Measurements from ENCODE around the gene IL34. TPM values are rescaled to one million over a fixed set of nuclear protein-coding genes. Genes with fewer than 3 reads are reported as not detected.

Gene IL34
- total RNA-seq, 2 donors from 2014 or later, result 0.39 to 2.2 TPM

- H3K36me3 ChIP-seq, result no peaks in the 10 kb centered on the region
- peaks cover 0 to 12% of the 10 kb centered on the region in 2 donors for H3K4me1 ChIP-seq
- TF ChIP-seq, protein P1, sequence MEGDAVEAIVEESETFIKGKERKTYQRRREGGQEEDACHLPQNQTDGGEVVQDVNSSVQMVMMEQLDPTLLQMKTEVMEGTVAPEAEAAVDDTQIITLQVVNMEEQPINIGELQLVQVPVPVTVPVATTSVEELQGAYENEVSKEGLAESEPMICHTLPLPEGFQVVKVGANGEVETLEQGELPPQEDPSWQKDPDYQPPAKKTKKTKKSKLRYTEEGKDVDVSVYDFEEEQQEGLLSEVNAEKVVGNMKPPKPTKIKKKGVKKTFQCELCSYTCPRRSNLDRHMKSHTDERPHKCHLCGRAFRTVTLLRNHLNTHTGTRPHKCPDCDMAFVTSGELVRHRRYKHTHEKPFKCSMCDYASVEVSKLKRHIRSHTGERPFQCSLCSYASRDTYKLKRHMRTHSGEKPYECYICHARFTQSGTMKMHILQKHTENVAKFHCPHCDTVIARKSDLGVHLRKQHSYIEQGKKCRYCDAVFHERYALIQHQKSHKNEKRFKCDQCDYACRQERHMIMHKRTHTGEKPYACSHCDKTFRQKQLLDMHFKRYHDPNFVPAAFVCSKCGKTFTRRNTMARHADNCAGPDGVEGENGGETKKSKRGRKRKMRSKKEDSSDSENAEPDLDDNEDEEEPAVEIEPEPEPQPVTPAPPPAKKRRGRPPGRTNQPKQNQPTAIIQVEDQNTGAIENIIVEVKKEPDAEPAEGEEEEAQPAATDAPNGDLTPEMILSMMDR (IDR thresholded peaks at IDR 0.05), result no peak
- no peaks in the 10 kb centered on the region for H3K9me3 ChIP-seq
- no peak overlapping the region for H3K27ac ChIP-seq
- H3K4me3 ChIP-seq, result no peak overlapping the region
- H3K27me3 ChIP-seq, result no peaks in the 10 kb centered on the region
- DNase-seq (ENCODE audit: low spot score), result no peak
Measured at GRCh38 chr16:70648606-70649005, 2.2 kb downstream of the IL34 start.

DNA sequence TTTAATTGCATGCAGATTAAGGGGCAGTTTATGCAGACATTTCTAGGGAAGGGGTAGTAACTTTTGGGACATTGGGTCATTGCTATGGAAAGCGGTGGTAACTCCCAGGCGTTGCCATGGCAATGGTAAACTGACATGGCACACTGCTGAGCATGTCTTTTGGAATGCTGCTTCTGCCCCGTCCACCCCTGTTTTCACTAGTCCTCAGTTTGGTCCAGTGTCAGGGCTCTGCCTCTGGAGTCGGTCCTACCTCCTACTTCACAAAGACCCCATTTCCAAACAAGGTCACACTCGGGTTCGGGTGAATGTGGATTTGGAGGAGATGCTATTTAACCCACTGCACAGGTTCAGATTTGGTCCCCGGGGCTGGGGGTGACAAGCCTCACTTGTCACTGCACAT, 2.9 kb downstream of the IL34 start:
- TF ChIP-seq, protein P1 (IDR thresholded peaks at IDR 0.05), result no peak
- DNase-seq (ENCODE audit: low spot score), result no peak
- Histone ChIP-seq H3K27ac (no peak overlapping the region), H3K9me3 (no peaks in the 10 kb centered on the region), H3K27me3 (no peaks in the 10 kb centered on the region), H3K36me3 (no peaks in the 10 kb centered on the region), H3K4me3 (no peak overlapping the region), H3K4me1 (peaks cover 0 to 19% of the 10 kb centered on the region in 2 donors)

- H3K4me1 ChIP-seq, result peaks cover 0 to 19% of the 10 kb centered on the region in 2 donors
- no peaks in the 10 kb centered on the region for H3K36me3 ChIP-seq
- no peak overlapping the region for H3K27ac ChIP-seq
- no peak overlapping the region for H3K4me3 ChIP-seq
- TF ChIP-seq, protein P1 (IDR thresholded peaks at IDR 0.05), result no peak
- no peak for DNase-seq (ENCODE audit: low spot score)
- H3K9me3 ChIP-seq, result no peaks in the 10 kb centered on the region
- H3K27me3 ChIP-seq, result no peaks in the 10 kb centered on the region
Measured at GRCh38 chr16:70650216-70650615, 3.9 kb downstream of the IL34 start.

GRCh38 chr16:70651524-70651923, 5.2 kb downstream of the IL34 start:
- H3K36me3 ChIP-seq, result no peaks in the 10 kb centered on the region
- TF ChIP-seq, protein P1 (IDR thresholded peaks at IDR 0.05), result no peak

GRCh38 chr16:70652322-70652721, 6.0 kb downstream of the IL34 start:
- H3K4me1 ChIP-seq, result peaks cover 0 to 10% of the 10 kb centered on the region in 2 donors
- TF ChIP-seq, protein P1 (IDR thresholded peaks at IDR 0.05), result no peak
- no peak for DNase-seq (ENCODE audit: low spot score)
- H3K36me3 ChIP-seq, result no peaks in the 10 kb centered on the region
- no peak overlapping the region for H3K27ac ChIP-seq
- H3K27me3 ChIP-seq, result no peaks in the 10 kb centered on the region
- no peaks in the 10 kb centered on the region for H3K9me3 ChIP-seq
- H3K4me3 ChIP-seq, result no peak overlapping the region

More at GRCh38 chr16:70651524-70651923, 5.2 kb downstream of the IL34 start:
- Histone ChIP-seq H3K27me3 (no peaks in the 10 kb centered on the region), H3K9me3 (no peaks in the 10 kb centered on the region), H3K4me1 (peaks cover 0 to 16% of the 10 kb centered on the region in 2 donors), H3K27ac (no peak overlapping the region), H3K4me3 (no peak overlapping the region)
- DNase-seq (ENCODE audit: low spot score), result no peak

- Histone ChIP-seq H3K27me3 (no peaks in the 10 kb centered on the region), H3K9me3 (no peaks in the 10 kb centered on the region), H3K4me1 (peaks cover 0 to 10% of the 10 kb centered on the region in 2 donors), H3K36me3 (no peaks in the 10 kb centered on the region), H3K27ac (no peak overlapping the region), H3K4me3 (no peak overlapping the region)
- DNase-seq (ENCODE audit: low spot score), result no peak
- TF ChIP-seq, protein P1 (IDR thresholded peaks at IDR 0.05), result no peak
Measured at GRCh38 chr16:70653406-70653805, 7.0 kb downstream of the IL34 start.
